Measurements from ENCODE around the gene MRPL52. TPM values are rescaled to one million over a fixed set of nuclear protein-coding genes. Genes with fewer than 3 reads are reported as not detected.
A peak's percentile ranks its signal among the peaks of the same experiment; 100 is the strongest.

Gene MRPL52
- total RNA-seq, 1 donor from 2014 or later = 74.4 TPM

DNA sequence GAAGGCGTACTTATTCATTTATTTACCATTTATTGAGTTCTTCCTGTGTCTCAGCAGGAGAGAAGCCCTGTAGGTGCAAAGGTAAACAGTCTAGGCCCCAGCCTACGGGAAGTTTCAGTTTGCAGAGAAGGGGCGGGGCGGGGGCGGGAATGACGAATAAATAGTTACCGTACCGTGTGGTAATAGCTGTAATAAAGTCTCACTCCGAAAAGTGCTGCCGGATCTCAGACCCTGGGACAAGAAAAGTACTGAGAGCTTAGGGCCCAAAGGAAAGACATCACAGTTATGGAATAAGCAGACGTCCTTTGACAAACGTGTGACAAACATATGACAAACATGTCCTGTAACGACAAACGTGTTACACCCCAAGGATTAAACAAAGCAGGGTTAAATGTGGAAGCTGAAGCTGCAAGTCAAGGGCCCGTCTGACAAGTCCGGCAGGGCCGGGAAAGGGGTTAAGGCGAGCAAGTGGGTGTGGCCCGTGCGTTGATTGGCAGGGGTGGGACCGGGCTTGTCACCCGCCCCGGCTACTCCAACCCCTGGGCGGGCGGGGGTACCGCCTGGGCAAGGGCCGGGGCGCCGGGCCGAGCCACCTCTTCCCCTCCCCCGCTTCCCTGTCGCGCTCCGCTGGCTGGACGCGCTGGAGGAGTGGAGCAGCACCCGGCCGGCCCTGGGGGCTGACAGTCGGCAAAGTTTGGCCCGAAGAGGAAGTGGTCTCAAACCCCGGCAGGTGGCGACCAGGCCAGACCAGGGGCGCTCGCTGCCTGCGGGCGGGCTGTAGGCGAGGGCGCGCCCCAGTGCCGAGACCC is 41.7 kb downstream of the MRPL52 start, which contains the start of gene LRP10:
Gene LRP10 (plus strand): TSS at position 517 of the 809 bp plus-strand sequence. CDS start 564 bp downstream, outside the sequence.
- no peak for TF ChIP-seq CTCF (IDR thresholded peaks at IDR 0.05; ENCODE audit: unreplicated experiment)
- Mint-ChIP-seq H3K36me3 (peaks cover 15% of the 10 kb centered on the region), H3K27ac (peak within 1 kb of the TSS; percentile 100), H3K27me3 (ENCODE audit: low read depth) (no peaks in the 10 kb centered on the region), H3K9me3 (no peaks in the 10 kb centered on the region), H3K4me1 (peaks cover 18% of the 10 kb centered on the region), H3K4me3 (peak within 1 kb of the TSS; percentile 93)
- peak in 1 of 2 experiments; percentile 64 for DNase-seq (ENCODE audit: low spot score in 2 of 2, unreplicated experiment in 2 of 2)

GRCh38 chr14:22872033-22872832 is 42.5 kb downstream of the MRPL52 start:
- Mint-ChIP-seq H3K27me3 (ENCODE audit: low read depth) (no peaks in the 10 kb centered on the region), H3K27ac (peak overlapping the region; percentile 96), H3K4me3 (peak overlapping the region; percentile 93), H3K36me3 (peaks cover 15% of the 10 kb centered on the region), H3K9me3 (no peaks in the 10 kb centered on the region), H3K4me1 (peaks cover 18% of the 10 kb centered on the region)
- TF ChIP-seq CTCF (IDR thresholded peaks at IDR 0.05; ENCODE audit: unreplicated experiment) = peak; percentile 86
- DNase-seq (ENCODE audit: low spot score in 2 of 2, unreplicated experiment in 2 of 2) = peak in 1 of 2 experiments; percentile 88

DNA sequence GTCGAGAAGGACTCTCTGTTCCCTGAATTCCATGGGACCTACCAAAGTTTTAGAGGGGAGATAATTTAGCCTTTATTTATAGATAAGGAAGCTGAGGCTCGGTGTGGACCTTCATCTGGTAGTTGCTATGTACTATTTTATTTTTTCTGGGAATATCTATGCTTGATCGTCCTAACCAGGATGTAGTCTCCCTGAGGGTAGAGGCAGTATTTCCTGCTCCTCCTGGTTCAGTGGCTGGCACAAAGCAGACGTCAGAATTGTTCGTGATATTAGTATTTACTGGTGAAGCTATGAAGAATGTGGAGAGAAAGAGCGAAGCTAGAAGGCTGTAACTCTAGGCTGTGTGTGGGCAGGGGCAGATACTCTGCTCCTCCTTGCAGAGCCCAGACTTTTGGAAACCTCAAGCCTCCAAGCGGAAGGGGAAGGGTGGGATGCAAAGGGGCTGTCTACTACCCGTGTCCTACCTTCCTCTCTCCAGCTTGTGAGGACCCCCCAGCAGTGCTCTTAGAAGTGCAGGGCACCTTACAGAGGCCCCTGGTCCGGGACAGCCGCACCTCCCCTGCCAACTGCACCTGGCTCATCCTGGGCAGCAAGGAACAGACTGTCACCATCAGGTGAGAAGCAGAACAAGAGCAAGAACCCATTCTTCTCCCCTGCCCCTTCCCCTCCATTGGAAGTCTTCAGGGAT is 43.3 kb downstream of the MRPL52 start:
- peak overlapping the region; percentile 93 for H3K4me3 Mint-ChIP-seq
- H3K36me3 Mint-ChIP-seq = peaks cover 16% of the 10 kb centered on the region
- DNase-seq (ENCODE audit: low spot score in 2 of 2, unreplicated experiment in 2 of 2) = no peak
- H3K27me3 Mint-ChIP-seq (ENCODE audit: low read depth) = no peaks in the 10 kb centered on the region
- peak overlapping the region; percentile 96 for H3K27ac Mint-ChIP-seq
- peaks cover 18% of the 10 kb centered on the region for H3K4me1 Mint-ChIP-seq
- peak; percentile 51 for TF ChIP-seq CTCF (IDR thresholded peaks at IDR 0.05; ENCODE audit: unreplicated experiment)
- H3K9me3 Mint-ChIP-seq = no peaks in the 10 kb centered on the region

GRCh38 chr14:22875003-22875747 is 45.5 kb downstream of the MRPL52 start:
- no peak for DNase-seq (ENCODE audit: low spot score in 2 of 2, unreplicated experiment in 2 of 2)
- Mint-ChIP-seq H3K27me3 (ENCODE audit: low read depth) (no peaks in the 10 kb centered on the region), H3K4me3 (no peak overlapping the region), H3K9me3 (no peaks in the 10 kb centered on the region), H3K36me3 (peaks cover 23% of the 10 kb centered on the region), H3K27ac (no peak overlapping the region), H3K4me1 (peaks cover 18% of the 10 kb centered on the region)
- TF ChIP-seq CTCF (IDR thresholded peaks at IDR 0.05; ENCODE audit: unreplicated experiment) = no peak

Measured in mesothelial cell of epicardium (in vitro differentiated cells).